Stimulated activated CD8-positive, alpha-beta memory T cell treated with anti-CD3 and anti-CD28 coated beads, Interleukin-12 subunit alpha, Interleukin-12 subunit beta, amount 100 ng/mL, for 24 hours (primary cell): ENCODE data around the gene TUBG2.
"Not testable (repeated sequence)": the region's sequence is repeated elsewhere in the genome, so short reads cannot be mapped to it uniquely, and the experiment has no call there.

ENCODE experiments used
- DNase-seq: peaks from one replicate; pipeline ENCODE4 v3.0.0-alpha.2; 2020; ENCODE audit errors: extremely low read depth

TUBG2 gene

GRCh38 chr17:42659079-42659931 lies at the start of gene TUBG2:
Gene TUBG2, plus strand, starts transcription at chr17:42659284. Its CDS starts 220 bp downstream, at chr17:42659504.
- DNase-seq: peak; percentile 61

- DNase-seq: peak; percentile 3
Measured at GRCh38 chr17:42609814-42610801, 49.0 kb upstream of the TUBG2 start.

- no peak for DNase-seq
Measured at GRCh38 chr17:42612013-42612412, 47.1 kb upstream of the TUBG2 start.

GRCh38 chr17:42613699-42614295 lies 45.3 kb upstream of the TUBG2 start:
- no peak for DNase-seq

GRCh38 chr17:42617956-42618431 lies 41.1 kb upstream of the TUBG2 start:
- DNase-seq: no peak

GRCh38 chr17:42618442-42619150 lies 40.5 kb upstream of the TUBG2 start:
- no peak for DNase-seq

GRCh38 chr17:42621987-42622386 lies 37.1 kb upstream of the TUBG2 start:
- DNase-seq: not testable (repeated sequence)

GRCh38 chr17:42623271-42623670 lies 35.8 kb upstream of the TUBG2 start:
- no peak for DNase-seq

GRCh38 chr17:42623732-42624596 lies 35.1 kb upstream of the TUBG2 start:
- no peak for DNase-seq

GRCh38 chr17:42627032-42627764 lies 31.9 kb upstream of the TUBG2 start:
- not testable (repeated sequence) for DNase-seq

- DNase-seq: no peak
Measured at GRCh38 chr17:42629411-42630009, 29.6 kb upstream of the TUBG2 start.

- DNase-seq: no peak
Measured at GRCh38 chr17:42632949-42633444, 26.1 kb upstream of the TUBG2 start.

- DNase-seq: no peak
Measured at GRCh38 chr17:42639525-42640113, 19.5 kb upstream of the TUBG2 start.

GRCh38 chr17:42640121-42640520 lies 19.0 kb upstream of the TUBG2 start:
- no peak for DNase-seq

GRCh38 chr17:42642336-42642735 lies 16.7 kb upstream of the TUBG2 start:
- no peak for DNase-seq

GRCh38 chr17:42647778-42648177 lies 11.3 kb upstream of the TUBG2 start:
- DNase-seq: no peak

- DNase-seq: no peak
Measured at GRCh38 chr17:42651392-42651791, 7.7 kb upstream of the TUBG2 start.
